ENCODE measurements around the gene PEX3.

The PEX3 gene

GRCh38 chr6:143535189-143535614 lies 84.6 kb downstream of the PEX3 start:
- no peak overlapping the region for H3K4me2 ChIP-seq (ENCODE audit: insufficient read depth, low read length)
- H3K27me3 ChIP-seq (ENCODE audit: insufficient read depth, low read length, poor library complexity): peaks cover 56% of the 10 kb centered on the region
- H3K36me3 ChIP-seq (ENCODE audit: insufficient read depth, low read length): no peaks in the 10 kb centered on the region
- TF ChIP-seq EZH2 (IDR thresholded peaks at IDR 0.05; ENCODE audit: borderline replicate concordance, low read depth, low read length, severe bottlenecking) (no peak), CTCF (IDR thresholded peaks at IDR 0.05; ENCODE audit: borderline replicate concordance, extremely low read depth, low read length, poor library complexity, severe bottlenecking) (no peak)
- no peak overlapping the region for H2AFZ ChIP-seq (ENCODE audit: low read depth, low read length)
- ATAC-seq (ENCODE audit: insufficient read depth, low read depth) (no peak), DNase-seq (no peak)
- no peak overlapping the region for H3K9ac ChIP-seq (ENCODE audit: low read depth, low read length)
- H3K79me2 ChIP-seq (ENCODE audit: insufficient read depth, low read length): no peaks in the 10 kb centered on the region
- no peaks in the 10 kb centered on the region for H3K9me3 ChIP-seq (ENCODE audit: insufficient read depth, low read length, severe bottlenecking)
- no peak overlapping the region for H3K27ac ChIP-seq (ENCODE audit: low read length)
- 0 out of 2 replicates have a peak, but pooled peaks cover 2% of the 10 kb centered on the region for H4K20me1 ChIP-seq (ENCODE audit: insufficient read depth, low read length)
- peaks cover 5% of the 10 kb centered on the region; the same call in 1 of the 2 replicates for H3K4me1 ChIP-seq (ENCODE audit: insufficient read depth, low read length)
- no peak overlapping the region for H3K4me3 ChIP-seq (ENCODE audit: low read depth in 1 of 2, low read length in 2 of 2)

- DNase-seq: peak; percentile 12
- peak overlapping the region; percentile 56 for H3K4me2 ChIP-seq (ENCODE audit: insufficient read depth, low read length)
- H3K4me3 ChIP-seq (ENCODE audit: low read depth in 1 of 2, low read length in 2 of 2): peak overlapping the region in 1 of 2 experiments; percentile 50; a peak in 2 of 4 replicates
- TF ChIP-seq EZH2 (IDR thresholded peaks at IDR 0.05; ENCODE audit: borderline replicate concordance, low read depth, low read length, severe bottlenecking) (peak; percentile 82), CTCF (IDR thresholded peaks at IDR 0.05; ENCODE audit: borderline replicate concordance, extremely low read depth, low read length, poor library complexity, severe bottlenecking) (no peak)
- 0 out of 2 replicates have a peak, but pooled peaks cover 2% of the 10 kb centered on the region for H4K20me1 ChIP-seq (ENCODE audit: insufficient read depth, low read length)
- H3K9ac ChIP-seq (ENCODE audit: low read depth, low read length): peak overlapping the region; percentile 26; the same call in 1 of the 2 replicates
- H2AFZ ChIP-seq (ENCODE audit: low read depth, low read length): no peak overlapping the region
- no peaks in the 10 kb centered on the region for H3K36me3 ChIP-seq (ENCODE audit: insufficient read depth, low read length)
- H3K9me3 ChIP-seq (ENCODE audit: insufficient read depth, low read length, severe bottlenecking): no peaks in the 10 kb centered on the region
- H3K4me1 ChIP-seq (ENCODE audit: insufficient read depth, low read length): peaks cover 5% of the 10 kb centered on the region; the same call in 1 of the 2 replicates
- no peaks in the 10 kb centered on the region for H3K79me2 ChIP-seq (ENCODE audit: insufficient read depth, low read length)
- H3K27me3 ChIP-seq (ENCODE audit: insufficient read depth, low read length, poor library complexity): peaks cover 56% of the 10 kb centered on the region
- no peak overlapping the region for H3K27ac ChIP-seq (ENCODE audit: low read length)
- peak; percentile 68 for ATAC-seq (ENCODE audit: insufficient read depth, low read depth)
Observed at GRCh38 chr6:143536461-143536865, 85.9 kb downstream of the PEX3 start.

- peak; percentile 58; the same call in 2 of the 3 replicates for ATAC-seq (ENCODE audit: insufficient read depth, low read depth)
- H3K27ac ChIP-seq (ENCODE audit: low read length): no peak overlapping the region
- DNase-seq: no peak
- peak overlapping the region; percentile 26; the same call in 1 of the 2 replicates for H3K9ac ChIP-seq (ENCODE audit: low read depth, low read length)
- TF ChIP-seq CTCF (IDR thresholded peaks at IDR 0.05; ENCODE audit: borderline replicate concordance, extremely low read depth, low read length, poor library complexity, severe bottlenecking) (peak; percentile 18), EZH2 (IDR thresholded peaks at IDR 0.05; ENCODE audit: borderline replicate concordance, low read depth, low read length, severe bottlenecking) (peak; percentile 81)
- peaks cover 5% of the 10 kb centered on the region; the same call in 1 of the 2 replicates for H3K4me1 ChIP-seq (ENCODE audit: insufficient read depth, low read length)
- peak overlapping the region; percentile 56 for H3K4me2 ChIP-seq (ENCODE audit: insufficient read depth, low read length)
- peak overlapping the region in 1 of 2 experiments; percentile 50; a peak in 2 of 4 replicates for H3K4me3 ChIP-seq (ENCODE audit: low read depth in 1 of 2, low read length in 2 of 2)
- H2AFZ ChIP-seq (ENCODE audit: low read depth, low read length): peak overlapping the region; percentile 49; the same call in 1 of the 2 replicates
- H4K20me1 ChIP-seq (ENCODE audit: insufficient read depth, low read length): 0 out of 2 replicates have a peak, but pooled peaks cover 2% of the 10 kb centered on the region
- peaks cover 56% of the 10 kb centered on the region for H3K27me3 ChIP-seq (ENCODE audit: insufficient read depth, low read length, poor library complexity)
- H3K36me3 ChIP-seq (ENCODE audit: insufficient read depth, low read length): no peaks in the 10 kb centered on the region
- no peaks in the 10 kb centered on the region for H3K79me2 ChIP-seq (ENCODE audit: insufficient read depth, low read length)
- no peaks in the 10 kb centered on the region for H3K9me3 ChIP-seq (ENCODE audit: insufficient read depth, low read length, severe bottlenecking)
Observed at GRCh38 chr6:143536866-143537691, 86.5 kb downstream of the PEX3 start.

Measured in DND-41 (cell line).